GM19324 (cell line): ENCODE measurements around the gene GRK4.

Experiments used
- ATAC-seq: cut with Tn5 transposase; IDR thresholded peaks from one replicate; pipeline ENCODE4 v1.9.1; 2021; ENCODE audit warnings: mild to moderate bottlenecking, moderate library complexity; ENCODE audit not compliant: unreplicated experiment, low FRiP score

GRK4 gene

DNA sequence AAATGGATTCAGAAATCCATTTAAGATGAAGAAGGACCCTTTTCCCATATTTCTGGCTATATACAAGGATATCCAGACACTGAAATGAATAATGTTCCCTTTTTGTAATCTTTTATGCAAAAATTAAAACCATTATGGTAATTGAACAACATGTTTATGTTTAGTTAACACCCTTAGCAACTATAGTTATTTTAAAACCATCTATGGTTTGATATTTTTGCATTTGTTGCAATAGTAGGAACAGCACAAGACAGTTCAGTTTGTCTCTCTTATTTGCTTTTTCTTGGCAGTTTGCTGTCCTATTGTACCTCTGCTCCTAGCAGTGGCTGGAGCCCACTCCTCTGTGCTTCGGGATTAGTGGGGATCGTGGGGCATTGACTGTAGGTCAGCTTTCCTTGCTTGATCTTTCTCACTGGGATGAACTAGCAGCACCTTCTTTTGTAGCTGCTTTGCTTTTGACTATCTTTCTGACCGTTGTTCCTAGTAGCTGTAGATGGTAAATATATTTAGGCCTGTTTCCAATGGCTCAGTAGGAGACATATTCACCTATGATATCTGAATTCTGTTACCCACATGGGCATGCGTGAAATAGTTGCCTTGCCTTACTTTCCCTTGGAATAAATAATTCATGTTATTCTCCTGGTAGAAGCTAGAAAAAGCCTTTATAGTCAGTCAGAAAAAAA lies 123.9 kb downstream of the GRK4 start:
- ATAC-seq, result no peak
